Testis (tissue), 2 donors: ENCODE results near the gene TAAR1.

Experiments used
- CTCF ChIP-seq, 3 experiments: fragments of 450-650 bp in 2 of 3; fragments of 200-600 bp in 1 of 3; sonication (generic) in 1 of 3; IDR thresholded peaks; one replicate each; pipeline ENCODE4 v1.5.1; 2016 to 2019; ENCODE audit warnings: antibody characterized with exemption in 3 of 3, mild to moderate bottlenecking in 2 of 3, moderate library complexity in 1 of 3
- POLR2A ChIP-seq: fragments of 450-650 bp; IDR thresholded peaks from one replicate; pipeline ENCODE4 v1.6.1; 2017; ENCODE audit warnings: antibody characterized with exemption, mild to moderate bottlenecking, moderate library complexity

- TF ChIP-seq CTCF (IDR thresholded peaks at IDR 0.05) (no peak), POLR2A (no peak)
Observed at GRCh38 chr6:132633362-132633761, 25.6 kb downstream of the TAAR1 start.
